Measurements from ENCODE around the gene MRPL58. TPM values are rescaled to one million over a fixed set of nuclear protein-coding genes. Genes with fewer than 3 reads are reported as not detected.
A peak's percentile ranks its signal among the peaks of the same experiment; 100 is the strongest.
"Not testable (repeated sequence)": the region's sequence is repeated elsewhere in the genome, so short reads cannot be mapped to it uniquely, and the experiment has no call there.

MRPL58 gene
- total RNA-seq, 5 donors from 2014 or later (not counting 1 experiment from before 2014, with no cell fraction given): 15.6 to 30.6 (median 26.6) TPM

DNA sequence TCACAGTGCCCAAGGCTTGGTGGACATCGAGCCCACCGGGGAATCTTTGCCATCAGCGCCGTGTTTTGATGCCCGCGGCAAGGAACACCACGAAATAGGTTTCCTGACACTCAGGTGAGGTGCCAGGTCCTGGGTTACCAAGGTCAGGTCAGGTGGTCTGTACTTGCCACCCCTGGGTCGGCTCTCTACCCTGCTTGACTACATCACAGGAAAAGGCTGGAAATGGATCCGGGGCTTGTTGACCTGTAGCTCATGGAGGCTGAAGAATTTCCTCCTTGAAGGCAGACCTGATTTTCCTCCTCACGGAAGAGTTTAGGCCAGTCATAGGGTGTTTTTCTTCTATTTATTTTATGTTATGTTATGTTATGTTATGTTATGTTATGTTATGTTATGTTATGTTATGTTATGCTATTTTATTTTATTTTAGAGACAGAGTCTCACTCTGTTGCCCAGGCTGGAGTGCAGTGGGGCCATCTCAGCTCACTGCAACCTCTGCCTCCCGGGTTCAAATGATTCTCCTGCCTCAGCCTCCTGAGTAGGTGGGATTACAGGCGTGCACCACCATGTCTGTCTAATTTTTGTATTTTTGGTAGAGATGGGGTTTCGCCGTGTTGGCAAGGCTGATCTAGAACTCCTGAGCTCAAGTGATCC is 29.7 kb upstream of the MRPL58 start:
- ATAC-seq (replicated peaks in 1 of 4) (peak in 2 of 4 experiments; percentile 1 to 2), DNase-seq (peak in 2 of 35 experiments; percentile 8 to 38)
- POLR2A ChIA-PET: interaction anchor here in 1 of 2 donors (0.6 kb wide), 1 partner anchor 107 kb away, joined by 3 read pairs; no protein-coding TSS in a partner anchor
- Histone ChIP-seq H3K27ac (ENCODE audit: low read length) (peak overlapping the region; percentile 57), H3K4me1 (ENCODE audit: control insufficient read depth in 1 of 2, extremely low read depth in 1 of 2, insufficient read depth in 2 of 2, low read length in 2 of 2) (peaks cover 10 to 26% of the 10 kb centered on the region in 2 experiments), H3K4me3 (ENCODE audit: control insufficient read depth in 1 of 2, extremely low read depth in 1 of 2, low read length in 1 of 2) (peak overlapping the region in 1 of 2 donors; percentile 30), H3K27me3 (replicated peaks in 1 of 2; ENCODE audit: control insufficient read depth in 2 of 2, extremely low read depth in 1 of 2, insufficient read depth in 2 of 2, low read length in 1 of 2) (peaks cover 2 to 11% of the 10 kb centered on the region in 2 experiments)
- 35% methylated on average over 10 of the region's 14 CpGs for WGBS (ENCODE audit: insufficient coverage)
- H3K36me3 ChIP-seq (ENCODE audit: control insufficient read depth in 2 of 2, extremely low read depth in 1 of 2, insufficient read depth in 1 of 2, low read length in 1 of 2); H3K9me3 Mint-ChIP-seq; H3K36me3 Mint-ChIP-seq; H3K9me3 ChIP-seq; CTCF ChIA-PET; H3K27me3 Mint-ChIP-seq: not testable (repeated sequence)
- Mint-ChIP-seq H3K4me3 (peak overlapping the region; percentile 59 to 87 (median 76)), H3K27ac (peak overlapping the region; percentile 49 to 78), H3K4me1 (peaks cover 20 to 25% (median 25%) of the 10 kb centered on the region in 3 donors)

DNA sequence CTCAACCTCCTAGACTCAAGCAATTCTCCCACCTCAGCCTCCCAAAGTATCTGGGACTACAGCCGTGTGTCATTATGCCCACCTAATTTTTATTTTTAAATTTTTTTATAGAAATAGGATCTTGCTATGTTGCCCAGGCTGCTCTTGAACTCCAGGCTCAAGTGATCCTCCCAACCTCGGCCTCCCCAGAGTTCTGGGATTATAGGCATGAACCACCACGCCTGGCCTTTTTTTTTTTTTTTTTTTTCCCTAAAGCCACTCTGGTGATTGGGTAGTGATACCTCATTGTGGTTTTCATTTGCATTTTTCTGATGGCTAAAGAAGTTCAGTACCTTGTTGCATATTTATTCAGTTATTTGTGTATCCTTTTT is 26.3 kb upstream of the MRPL58 start:
- Histone ChIP-seq H3K4me3 (ENCODE audit: control insufficient read depth in 1 of 2, extremely low read depth in 1 of 2, low read length in 1 of 2) (no peak overlapping the region), H3K36me3 (ENCODE audit: control insufficient read depth in 2 of 2, extremely low read depth in 1 of 2, insufficient read depth in 1 of 2, low read length in 1 of 2) (no peaks in the 10 kb centered on the region), H3K4me1 (ENCODE audit: control insufficient read depth in 1 of 2, extremely low read depth in 1 of 2, insufficient read depth in 2 of 2, low read length in 2 of 2) (peaks cover 12 to 29% of the 10 kb centered on the region in 2 experiments), H3K27me3 (replicated peaks in 1 of 2; ENCODE audit: control insufficient read depth in 2 of 2, extremely low read depth in 1 of 2, insufficient read depth in 2 of 2, low read length in 1 of 2) (peaks cover 0 to 17% of the 10 kb centered on the region in 2 experiments), H3K9me3 (no peaks in the 10 kb centered on the region), H3K27ac (ENCODE audit: low read length) (no peak overlapping the region)
- no peak for ATAC-seq (replicated peaks in 1 of 4)
- Mint-ChIP-seq H3K27ac (no peak overlapping the region), H3K36me3 (no peaks in the 10 kb centered on the region), H3K27me3 (peaks cover 0 to 5% of the 10 kb centered on the region in 2 donors), H3K4me3 (no peak overlapping the region), H3K9me3 (no peaks in the 10 kb centered on the region), H3K4me1 (peaks cover 15 to 24% (median 18%) of the 10 kb centered on the region in 3 donors)
- no CpG with 5 or more reads among the region's 3 CpGs for WGBS (ENCODE audit: insufficient coverage)
- POLR2A ChIA-PET: no interaction called here
- no peak for DNase-seq
- CTCF ChIA-PET: no interaction called here

DNA sequence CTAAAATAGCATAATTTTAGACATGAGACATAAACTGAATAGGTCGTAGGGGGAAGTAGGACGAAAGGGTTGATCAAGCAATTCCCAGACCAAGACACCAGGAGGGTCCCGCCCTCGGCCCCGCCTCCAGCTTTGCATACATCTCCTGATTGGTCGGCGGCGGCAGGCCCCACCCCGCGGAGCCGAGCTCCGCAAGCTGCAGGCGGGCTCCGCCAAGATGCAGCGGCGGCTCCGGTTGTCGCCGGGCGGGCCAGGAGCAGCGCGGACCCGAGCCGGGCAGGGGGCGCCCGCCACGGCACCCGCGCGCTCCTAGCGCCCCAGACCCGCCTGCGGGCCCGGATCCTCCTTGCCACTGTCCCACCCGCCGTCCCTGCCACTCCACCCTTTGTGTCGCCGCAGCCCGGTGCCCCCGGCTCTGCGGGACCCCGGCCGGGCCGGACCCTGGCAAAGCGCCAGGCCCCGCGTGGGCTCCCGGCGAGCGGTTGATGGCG is 25.0 kb upstream of the MRPL58 start, which contains the start of gene CDR2L:
CDR2L (plus strand) TSS at position 215 of the 491 bp plus-strand sequence. CDS start 412 bp downstream, outside the sequence.
- Mint-ChIP-seq H3K4me3 (peak within 1 kb of the TSS; percentile 78 to 90 (median 85)), H3K4me1 (peaks cover 7 to 16% (median 10%) of the 10 kb centered on the region in 3 donors), H3K36me3 (no peaks in the 10 kb centered on the region), H3K27me3 (peaks cover 0 to 7% of the 10 kb centered on the region in 2 donors), H3K9me3 (no peaks in the 10 kb centered on the region), H3K27ac (peak within 1 kb of the TSS in 1 of 2 donors; percentile 23)
- ChIA-PET CTCF (interaction anchor here in 1 of 2 donors (1.0 to 3.0 kb wide), 4 partner anchors 15 to 29 kb away, joined by 3 to 17 read pairs (median 7); partner anchors contain the start of genes HID1 and MRPL58), POLR2A (interaction anchor here in 1 of 2 donors (0.6 kb wide), 1 partner anchor 193 kb away, joined by 3 read pairs; no protein-coding TSS in a partner anchor)
- DNase-seq (peak; percentile 80 to 96 (median 89)), ATAC-seq (replicated peaks in 1 of 4) (peak; percentile 95 to 97 (median 96))
- no peak within 1 kb of the TSS for H3K27ac ChIP-seq (ENCODE audit: low read length)
- H3K27me3 ChIP-seq (replicated peaks in 1 of 2; ENCODE audit: control insufficient read depth in 2 of 2, extremely low read depth in 1 of 2, insufficient read depth in 2 of 2, low read length in 1 of 2): peaks cover 0 to 17% of the 10 kb centered on the region in 2 experiments
- WGBS (ENCODE audit: insufficient coverage): under 1% methylated on average over 51 of the region's 51 CpGs
- peak within 1 kb of the TSS; percentile 35 to 62 for H3K4me3 ChIP-seq (ENCODE audit: control insufficient read depth in 1 of 2, extremely low read depth in 1 of 2, low read length in 1 of 2)
- no peaks in the 10 kb centered on the region for H3K9me3 ChIP-seq
- no peaks in the 10 kb centered on the region for H3K36me3 ChIP-seq (ENCODE audit: control insufficient read depth in 2 of 2, extremely low read depth in 1 of 2, insufficient read depth in 1 of 2, low read length in 1 of 2)
- peaks cover 6 to 18% of the 10 kb centered on the region in 2 experiments for H3K4me1 ChIP-seq (ENCODE audit: control insufficient read depth in 1 of 2, extremely low read depth in 1 of 2, insufficient read depth in 2 of 2, low read length in 2 of 2)

DNA sequence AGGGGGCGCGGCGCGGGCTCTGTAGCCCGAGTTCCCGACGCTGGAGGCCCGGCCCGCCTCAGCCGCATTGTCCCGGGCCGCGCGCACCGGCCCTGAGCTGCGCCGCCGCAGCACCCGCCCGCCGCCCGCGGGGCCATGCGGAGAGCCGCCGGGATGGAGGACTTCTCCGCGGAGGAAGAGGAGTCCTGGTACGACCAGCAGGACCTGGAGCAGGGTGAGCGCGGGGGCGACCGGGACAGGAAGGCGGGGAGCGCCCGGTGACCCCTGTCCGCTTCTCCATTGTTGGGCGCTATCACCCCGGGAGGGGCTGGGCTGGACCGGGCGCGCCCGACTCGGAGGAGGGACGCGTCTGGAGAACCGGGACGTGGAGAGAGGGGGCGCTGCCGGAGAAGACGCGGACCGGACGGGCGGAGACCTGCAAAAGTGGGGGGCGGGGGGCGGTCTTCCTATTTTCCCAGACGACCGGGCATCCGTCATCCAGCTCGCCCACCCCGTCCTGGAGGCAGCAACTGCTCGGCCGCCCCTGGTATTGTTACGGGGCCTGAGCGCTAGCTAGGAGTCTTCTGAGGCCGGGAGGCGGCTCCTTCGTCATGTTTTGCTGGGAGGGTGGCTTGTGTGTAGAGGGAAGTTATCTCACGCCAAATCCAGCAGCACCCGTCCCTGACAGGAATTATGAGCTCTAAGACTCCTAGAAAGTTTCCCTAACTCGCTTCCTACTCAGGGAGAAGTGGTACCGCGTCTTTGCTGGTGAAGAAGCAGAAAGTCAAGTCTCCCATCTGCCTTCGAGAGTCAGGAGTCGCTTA is 24.4 kb upstream of the MRPL58 start:
- H3K9me3 ChIP-seq: no peaks in the 10 kb centered on the region
- peaks cover 0 to 17% of the 10 kb centered on the region in 2 experiments for H3K27me3 ChIP-seq (replicated peaks in 1 of 2; ENCODE audit: control insufficient read depth in 2 of 2, extremely low read depth in 1 of 2, insufficient read depth in 2 of 2, low read length in 1 of 2)
- Mint-ChIP-seq H3K27me3 (peaks cover 0 to 7% of the 10 kb centered on the region in 2 donors), H3K36me3 (no peaks in the 10 kb centered on the region), H3K4me1 (peaks cover 7 to 16% (median 10%) of the 10 kb centered on the region in 3 donors), H3K9me3 (no peaks in the 10 kb centered on the region), H3K4me3 (peak overlapping the region; percentile 71 to 90 (median 75)), H3K27ac (no peak overlapping the region)
- H3K4me1 ChIP-seq (ENCODE audit: control insufficient read depth in 1 of 2, extremely low read depth in 1 of 2, insufficient read depth in 2 of 2, low read length in 2 of 2): peaks cover 6 to 15% of the 10 kb centered on the region in 2 experiments
- CTCF ChIA-PET: interaction anchor here (1.0 to 3.0 kb wide), 5 partner anchors 16 to 184 kb away, joined by 3 to 17 read pairs (median 6); partner anchors contain the start of genes HID1 (in 1 of the 2) and MRPL58 (in 1 of the 2)
- H3K36me3 ChIP-seq (ENCODE audit: control insufficient read depth in 2 of 2, extremely low read depth in 1 of 2, insufficient read depth in 1 of 2, low read length in 1 of 2): no peaks in the 10 kb centered on the region
- 4% methylated on average over 70 of the region's 76 CpGs for WGBS (ENCODE audit: insufficient coverage)
- no peak overlapping the region for H3K27ac ChIP-seq (ENCODE audit: low read length)
- POLR2A ChIA-PET: interaction anchor here in 1 of 2 donors (0.6 kb wide), 1 partner anchor 192 kb away, joined by 3 read pairs; no protein-coding TSS in a partner anchor
- H3K4me3 ChIP-seq (ENCODE audit: control insufficient read depth in 1 of 2, extremely low read depth in 1 of 2, low read length in 1 of 2): peak overlapping the region; percentile 35 to 62
- DNase-seq (peak in 6 of 35 experiments; percentile 7 to 38 (median 10)), ATAC-seq (replicated peaks in 1 of 4) (peak; percentile 44 to 65 (median 61))

DNA sequence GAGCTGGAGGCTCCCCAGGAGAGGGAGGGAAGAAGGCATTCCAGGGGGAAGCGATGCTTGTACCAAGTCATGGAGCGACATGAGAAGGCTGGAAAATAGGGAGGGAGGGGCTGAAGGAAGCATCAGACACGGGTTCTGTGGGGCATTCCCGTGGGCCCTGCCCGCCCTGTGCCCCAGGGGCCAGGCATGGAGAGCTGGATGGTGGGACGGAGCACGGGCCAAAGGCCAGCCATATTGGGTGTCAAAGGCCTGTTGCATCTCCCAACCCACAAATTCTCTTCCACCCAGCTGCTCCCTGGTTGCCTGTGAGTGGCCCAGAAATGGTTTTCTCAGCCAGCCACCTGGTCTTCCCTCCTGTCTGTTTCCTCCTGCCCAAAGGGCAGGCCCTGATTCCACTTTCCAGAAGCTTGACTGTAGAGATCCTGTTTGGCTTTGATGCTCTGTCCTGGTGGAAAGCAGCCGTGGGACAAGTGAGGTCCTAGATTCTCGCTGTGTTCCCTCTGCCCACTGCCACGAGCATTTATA is 21.8 kb upstream of the MRPL58 start:
- H3K4me3 ChIP-seq (ENCODE audit: control insufficient read depth in 1 of 2, extremely low read depth in 1 of 2, low read length in 1 of 2): no peak overlapping the region
- H3K36me3 Mint-ChIP-seq: no peaks in the 10 kb centered on the region
- H3K27ac Mint-ChIP-seq: no peak overlapping the region
- POLR2A ChIA-PET: no interaction called here
- H3K4me1 ChIP-seq (ENCODE audit: control insufficient read depth in 1 of 2, extremely low read depth in 1 of 2, insufficient read depth in 2 of 2, low read length in 2 of 2): peaks cover 6 to 15% of the 10 kb centered on the region in 2 experiments
- no peak overlapping the region for H3K27ac ChIP-seq (ENCODE audit: low read length)
- 88% methylated on average over 10 of the region's 10 CpGs for WGBS (ENCODE audit: insufficient coverage)
- no peaks in the 10 kb centered on the region for H3K36me3 ChIP-seq (ENCODE audit: control insufficient read depth in 2 of 2, extremely low read depth in 1 of 2, insufficient read depth in 1 of 2, low read length in 1 of 2)
- peaks cover 0 to 7% of the 10 kb centered on the region in 2 donors for H3K27me3 Mint-ChIP-seq
- DNase-seq: no peak
- no peak for ATAC-seq (replicated peaks in 1 of 4)
- no peak overlapping the region for H3K4me3 Mint-ChIP-seq
- no peaks in the 10 kb centered on the region for H3K9me3 ChIP-seq
- CTCF ChIA-PET: interaction anchor here in 1 of 2 donors (0.6 to 1.5 kb wide), 2 partner anchors 21 to 698 kb away, joined by 3 read pairs; no protein-coding TSS in a partner anchor
- H3K4me1 Mint-ChIP-seq: peaks cover 7 to 16% (median 10%) of the 10 kb centered on the region in 3 donors
- H3K27me3 ChIP-seq (replicated peaks in 1 of 2; ENCODE audit: control insufficient read depth in 2 of 2, extremely low read depth in 1 of 2, insufficient read depth in 2 of 2, low read length in 1 of 2): peaks cover 0 to 17% of the 10 kb centered on the region in 2 experiments
- no peaks in the 10 kb centered on the region for H3K9me3 Mint-ChIP-seq

All from T-cell (primary cell).